Measurements from ENCODE around the gene VPS39.

VPS39 gene

DNA sequence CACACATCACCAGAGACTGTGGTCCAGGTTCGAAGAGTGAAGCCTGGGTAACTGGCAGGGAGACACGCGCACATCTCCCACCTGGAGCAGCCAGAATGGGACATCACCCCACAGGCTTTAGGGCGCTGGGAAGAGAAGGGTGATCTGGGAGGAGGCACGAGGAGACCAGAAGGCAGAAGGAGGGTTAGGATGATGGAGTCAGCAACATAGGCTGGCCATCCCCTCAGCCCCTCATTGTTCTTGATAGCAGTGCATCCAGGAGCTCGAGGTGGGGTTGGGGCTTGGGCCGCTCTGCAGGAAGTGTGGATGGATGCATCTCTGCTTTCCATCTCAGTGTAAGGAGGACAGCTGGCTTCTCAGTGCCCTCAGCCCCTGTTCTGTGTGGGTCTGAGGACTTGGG, 66.9 kb downstream of the VPS39 start:
- TF ChIP-seq, protein P1, sequence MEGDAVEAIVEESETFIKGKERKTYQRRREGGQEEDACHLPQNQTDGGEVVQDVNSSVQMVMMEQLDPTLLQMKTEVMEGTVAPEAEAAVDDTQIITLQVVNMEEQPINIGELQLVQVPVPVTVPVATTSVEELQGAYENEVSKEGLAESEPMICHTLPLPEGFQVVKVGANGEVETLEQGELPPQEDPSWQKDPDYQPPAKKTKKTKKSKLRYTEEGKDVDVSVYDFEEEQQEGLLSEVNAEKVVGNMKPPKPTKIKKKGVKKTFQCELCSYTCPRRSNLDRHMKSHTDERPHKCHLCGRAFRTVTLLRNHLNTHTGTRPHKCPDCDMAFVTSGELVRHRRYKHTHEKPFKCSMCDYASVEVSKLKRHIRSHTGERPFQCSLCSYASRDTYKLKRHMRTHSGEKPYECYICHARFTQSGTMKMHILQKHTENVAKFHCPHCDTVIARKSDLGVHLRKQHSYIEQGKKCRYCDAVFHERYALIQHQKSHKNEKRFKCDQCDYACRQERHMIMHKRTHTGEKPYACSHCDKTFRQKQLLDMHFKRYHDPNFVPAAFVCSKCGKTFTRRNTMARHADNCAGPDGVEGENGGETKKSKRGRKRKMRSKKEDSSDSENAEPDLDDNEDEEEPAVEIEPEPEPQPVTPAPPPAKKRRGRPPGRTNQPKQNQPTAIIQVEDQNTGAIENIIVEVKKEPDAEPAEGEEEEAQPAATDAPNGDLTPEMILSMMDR (conservative IDR thresholded peaks at IDR 0.05; ENCODE audit: low read depth, low read length): no peak
- no peak overlapping the region for H3K4me3 ChIP-seq (ENCODE audit: low read length)
- no peak for DNase-seq (ENCODE audit: low read depth)

DNA sequence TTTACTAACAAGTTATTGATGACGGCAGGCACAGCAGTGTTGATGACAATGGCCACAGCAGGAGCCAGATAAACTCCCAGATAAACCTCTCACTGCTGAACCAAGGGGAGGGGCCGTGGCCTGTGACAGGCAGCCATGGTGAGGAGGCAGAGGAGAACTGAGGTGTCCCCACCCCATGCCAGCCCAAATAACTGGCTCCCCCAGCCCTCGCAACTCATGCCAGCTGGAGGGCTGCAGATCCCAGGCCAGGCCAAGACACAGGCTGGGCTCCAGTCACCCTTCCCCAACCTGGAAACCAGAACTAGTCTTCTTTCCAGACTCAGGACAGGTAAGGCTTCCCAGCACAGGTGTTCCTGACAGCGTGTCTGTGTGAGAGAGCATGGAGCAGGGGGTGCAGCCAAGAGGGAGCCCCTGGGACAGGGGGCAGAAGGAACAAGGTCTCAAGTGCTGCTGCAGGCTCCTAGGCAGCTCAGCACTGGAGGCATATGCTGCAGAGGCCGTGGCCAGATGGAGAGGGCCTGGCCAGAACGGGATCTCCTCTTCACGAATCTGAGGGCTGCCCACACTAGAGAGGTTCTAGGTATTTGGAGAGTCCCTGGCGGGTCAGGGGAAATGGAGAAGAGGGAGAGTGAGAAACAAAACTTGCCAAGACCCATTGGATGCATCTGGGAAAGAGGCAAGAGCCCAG, 67.6 kb downstream of the VPS39 start:
- no peak for DNase-seq (ENCODE audit: low read depth)
- TF ChIP-seq, protein P1 (conservative IDR thresholded peaks at IDR 0.05; ENCODE audit: low read depth, low read length): no peak
- no peak overlapping the region for H3K4me3 ChIP-seq (ENCODE audit: low read length)

DNA sequence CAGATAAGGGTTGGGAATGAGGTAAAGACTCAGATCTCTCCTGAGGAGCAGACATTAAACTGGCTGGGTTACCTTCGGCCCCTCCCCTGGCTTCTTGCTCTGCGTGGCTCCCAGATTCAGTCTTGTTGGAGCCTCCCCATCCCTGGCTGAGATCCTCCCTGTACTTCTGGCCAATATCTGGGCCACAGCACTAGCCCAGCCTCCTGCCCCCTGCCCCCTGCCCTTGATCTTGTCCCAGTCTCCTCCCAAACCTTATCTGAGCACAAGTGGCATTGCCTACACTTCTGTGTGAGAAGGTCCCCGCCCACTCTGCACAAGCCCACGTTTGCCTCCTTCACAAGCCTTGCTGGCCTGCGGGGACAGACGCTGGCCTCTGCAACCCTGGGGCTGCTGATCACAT, 68.5 kb downstream of the VPS39 start:
- TF ChIP-seq, protein P1 (conservative IDR thresholded peaks at IDR 0.05; ENCODE audit: low read depth, low read length): no peak
- H3K4me3 ChIP-seq (ENCODE audit: low read length): no peak overlapping the region
- no peak for DNase-seq (ENCODE audit: low read depth)

DNA sequence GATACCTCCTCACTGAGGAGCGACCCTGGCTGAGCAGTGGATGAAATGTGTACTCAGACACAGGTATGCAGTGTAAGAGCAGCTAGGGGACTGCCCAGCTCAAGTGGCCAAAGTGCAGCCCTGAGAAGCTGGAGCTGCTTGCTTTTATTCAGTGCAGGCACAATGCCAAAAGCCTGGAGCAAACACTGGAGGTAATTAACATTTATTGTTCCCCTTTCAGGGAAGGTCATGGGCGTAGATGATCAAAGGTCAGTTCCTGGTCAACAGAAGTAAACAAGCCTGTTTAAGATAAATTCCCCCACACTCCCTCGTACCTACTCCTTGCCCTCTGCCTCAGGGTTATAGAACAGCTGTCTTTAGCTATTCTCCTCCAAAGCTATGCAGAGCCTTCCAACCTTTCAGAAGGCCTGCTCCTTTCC, 69.1 kb downstream of the VPS39 start:
- no peak overlapping the region for H3K4me3 ChIP-seq (ENCODE audit: low read length)
- DNase-seq (ENCODE audit: low read depth): no peak
- TF ChIP-seq, protein P1 (conservative IDR thresholded peaks at IDR 0.05; ENCODE audit: low read depth, low read length): no peak

DNA sequence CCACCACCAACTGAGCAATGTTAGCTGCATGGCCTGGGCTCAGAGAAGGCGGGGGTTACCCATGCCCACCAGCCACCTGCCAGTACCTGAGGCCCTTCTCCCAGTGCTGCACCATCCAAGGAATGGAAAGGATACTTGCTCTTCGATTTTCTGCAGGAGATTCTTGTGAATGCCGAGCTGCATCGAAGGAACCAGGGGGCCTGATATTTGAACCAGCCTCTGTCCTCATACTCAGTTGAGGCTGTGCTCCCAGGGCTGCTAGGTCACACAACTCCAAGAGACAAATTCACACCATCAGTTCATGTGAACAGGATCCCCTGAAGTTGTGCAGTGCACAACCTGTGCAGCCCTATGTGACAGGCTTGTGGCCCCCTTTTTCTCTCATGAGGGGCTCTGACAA, 69.7 kb downstream of the VPS39 start:
- no peak for DNase-seq (ENCODE audit: low read depth)
- TF ChIP-seq, protein P1 (conservative IDR thresholded peaks at IDR 0.05; ENCODE audit: low read depth, low read length): no peak

DNA sequence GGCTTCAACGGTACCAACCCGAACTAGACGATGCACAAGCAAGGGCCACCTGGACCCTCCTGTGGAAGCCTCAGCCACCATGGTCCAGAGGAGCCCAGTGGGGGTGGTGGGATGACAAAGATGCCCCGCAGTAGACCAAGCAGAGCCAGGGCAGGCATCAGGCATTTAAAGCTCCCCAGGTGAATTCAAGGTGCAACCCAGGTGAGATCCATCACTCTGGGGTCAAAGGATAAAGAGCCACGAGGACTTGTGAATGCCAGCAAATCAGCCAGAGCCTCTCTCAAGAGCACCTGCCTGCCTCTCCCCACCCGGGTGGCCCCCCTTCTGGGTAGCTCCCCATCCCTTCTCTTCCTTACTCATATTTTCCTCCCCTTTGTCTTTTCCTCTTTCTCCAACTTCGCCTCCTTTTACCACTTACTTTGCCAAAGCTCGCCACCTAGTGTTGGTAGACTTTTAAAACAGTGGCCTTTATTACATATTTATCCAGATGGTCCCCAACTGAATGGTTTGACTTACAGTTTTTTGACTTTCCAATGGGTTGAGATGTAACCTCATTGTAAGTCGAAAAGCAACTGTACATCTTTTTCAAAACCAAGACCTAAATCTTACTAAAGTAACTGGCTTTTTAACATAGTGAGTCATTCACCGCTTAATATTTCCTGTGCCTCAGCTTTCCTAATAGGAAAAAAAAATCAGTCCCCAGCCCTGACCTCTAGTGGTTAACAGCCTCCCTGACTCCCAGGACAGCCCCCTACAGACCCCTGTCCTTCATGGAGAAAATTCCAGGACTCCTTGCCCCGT, 70.4 kb downstream of the VPS39 start:
- H3K4me3 ChIP-seq (ENCODE audit: low read length): no peak overlapping the region
- no peak for DNase-seq (ENCODE audit: low read depth)
- TF ChIP-seq, protein P1 (conservative IDR thresholded peaks at IDR 0.05; ENCODE audit: low read depth, low read length): peak; percentile 66

More for the DNA sequence above, 69.7 kb downstream of the VPS39 start:
- H3K4me3 ChIP-seq (ENCODE audit: low read length): no peak overlapping the region

DNA sequence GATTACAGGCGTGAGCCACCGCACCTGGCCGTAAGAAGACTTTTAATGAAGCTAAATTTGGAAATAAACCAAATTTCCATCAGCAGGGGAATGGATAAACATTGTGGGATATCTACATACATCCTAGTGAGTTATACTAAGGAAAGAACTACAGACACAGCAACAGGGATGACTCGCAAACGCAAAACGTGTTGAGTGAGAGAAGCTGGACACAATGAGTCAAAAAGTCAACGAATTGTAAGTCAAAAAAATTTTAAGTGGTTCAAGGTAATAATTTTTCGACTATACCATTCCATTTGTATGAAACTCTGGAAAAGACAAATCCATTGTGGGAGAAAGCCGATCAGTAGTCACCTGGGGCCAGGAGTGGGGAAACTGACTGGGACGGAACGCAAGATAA, 71.6 kb downstream of the VPS39 start:
- DNase-seq (ENCODE audit: low read depth): no peak
- TF ChIP-seq, protein P1 (conservative IDR thresholded peaks at IDR 0.05; ENCODE audit: low read depth, low read length): no peak
- H3K4me3 ChIP-seq (ENCODE audit: low read length): no peak overlapping the region

Measured in retinal pigment epithelial cell (primary cell).